ENCODE data around the gene GTF2H2C. TPM values are rescaled to one million over a fixed set of nuclear protein-coding genes. Genes with fewer than 3 reads are reported as not detected.

Gene GTF2H2C
- total RNA-seq, 1 donor from 2014 or later: 40.7 TPM

Other genes starting within 250 kb of the GTF2H2C start
- 5.5 and 6.9 TPM in 2 replicates for gene CCDC125, start 227.4 kb upstream of the GTF2H2C start, total RNA-seq (ENCODE audit: low replicate concordance)
- 29.9 and 30.8 TPM in 2 replicates for gene AK6, start 190.7 kb upstream of the GTF2H2C start, total RNA-seq (ENCODE audit: low replicate concordance)
- gene TAF9, start 190.7 kb upstream of the GTF2H2C start, total RNA-seq (ENCODE audit: low replicate concordance): 59.9 and 60.2 TPM in 2 replicates
- 19.6 and 30.9 TPM in 2 replicates for gene RAD17, start 190.4 kb upstream of the GTF2H2C start, total RNA-seq (ENCODE audit: low replicate concordance)
- 26.1 and 62.5 TPM in 2 replicates for gene MARVELD2, start 145.1 kb upstream of the GTF2H2C start, total RNA-seq (ENCODE audit: low replicate concordance)
- gene OCLN, start 67.4 kb upstream of the GTF2H2C start, total RNA-seq (ENCODE audit: low replicate concordance): 57.5 and 135 TPM in 2 replicates

All from type B pancreatic cell (in vitro differentiated cells).